GM19239 (cell line): ENCODE data around the gene ACCSL.

ENCODE experiments used
- DNase-seq: peaks from one replicate; pipeline ENCODE4 v3.0.0; 2011; ENCODE audit warnings: low spot score; ENCODE audit not compliant: insufficient read length
- FAIRE-seq: peaks from 2 replicates; lab custom pipeline; 2011; peaks lifted over from hg19 to GRCh38; lab: Jason Lieb, UNC

The ACCSL gene

GRCh38 chr11:44094260-44094868 lies 46.6 kb downstream of the ACCSL start:
- DNase-seq (peak; percentile 62), FAIRE-seq (peak; percentile 89)

GRCh38 chr11:44095506-44096359 lies 48.0 kb downstream of the ACCSL start, which contains the start of gene EXT2:
Gene EXT2, plus strand, starts transcription at chr11:44095678. Its CDS starts 12,035 bp downstream, at chr11:44107713.
- peak; percentile 73 for FAIRE-seq
- peak; percentile 88 for DNase-seq

- DNase-seq (no peak), FAIRE-seq (no peak)
Measured at GRCh38 chr11:44096360-44097185, 48.8 kb downstream of the ACCSL start.

- no peak for DNase-seq
- no peak for FAIRE-seq
Measured at GRCh38 chr11:44097821-44098220, 50.0 kb downstream of the ACCSL start.

GRCh38 chr11:44101098-44101497 lies 53.3 kb downstream of the ACCSL start:
- FAIRE-seq, result no peak
- DNase-seq, result no peak

GRCh38 chr11:44104481-44105294 lies 56.9 kb downstream of the ACCSL start:
- FAIRE-seq, result peak; percentile 39
- DNase-seq, result no peak

GRCh38 chr11:44108260-44108659 lies 60.5 kb downstream of the ACCSL start:
- DNase-seq (no peak), FAIRE-seq (no peak)
